ENCODE data around the gene M1AP.
"Not testable (repeated sequence)": the region's sequence is repeated elsewhere in the genome, so short reads cannot be mapped to it uniquely, and the experiment has no call there.

DNA sequence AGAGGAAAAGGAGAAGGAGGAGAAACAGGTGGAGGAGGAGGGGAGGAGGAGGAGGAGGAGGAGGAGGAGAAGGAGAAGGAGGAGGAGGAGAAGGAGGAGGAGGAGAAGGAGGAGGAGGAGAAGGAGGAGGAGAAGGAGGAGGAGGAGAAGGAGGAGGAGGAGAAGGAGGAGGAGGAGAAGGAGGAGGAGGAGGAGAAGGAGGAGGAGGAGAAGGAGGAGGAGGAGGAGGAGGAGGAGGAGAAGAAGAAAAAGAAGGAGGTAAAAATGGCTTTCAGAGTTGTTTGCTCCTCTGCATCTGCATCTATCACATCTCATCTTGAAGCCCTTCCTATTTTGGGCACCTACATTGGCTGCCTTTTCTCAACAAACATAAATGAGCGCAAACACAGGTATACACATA lies 87.1 kb downstream of the M1AP start:
- TF ChIP-seq, protein P1, sequence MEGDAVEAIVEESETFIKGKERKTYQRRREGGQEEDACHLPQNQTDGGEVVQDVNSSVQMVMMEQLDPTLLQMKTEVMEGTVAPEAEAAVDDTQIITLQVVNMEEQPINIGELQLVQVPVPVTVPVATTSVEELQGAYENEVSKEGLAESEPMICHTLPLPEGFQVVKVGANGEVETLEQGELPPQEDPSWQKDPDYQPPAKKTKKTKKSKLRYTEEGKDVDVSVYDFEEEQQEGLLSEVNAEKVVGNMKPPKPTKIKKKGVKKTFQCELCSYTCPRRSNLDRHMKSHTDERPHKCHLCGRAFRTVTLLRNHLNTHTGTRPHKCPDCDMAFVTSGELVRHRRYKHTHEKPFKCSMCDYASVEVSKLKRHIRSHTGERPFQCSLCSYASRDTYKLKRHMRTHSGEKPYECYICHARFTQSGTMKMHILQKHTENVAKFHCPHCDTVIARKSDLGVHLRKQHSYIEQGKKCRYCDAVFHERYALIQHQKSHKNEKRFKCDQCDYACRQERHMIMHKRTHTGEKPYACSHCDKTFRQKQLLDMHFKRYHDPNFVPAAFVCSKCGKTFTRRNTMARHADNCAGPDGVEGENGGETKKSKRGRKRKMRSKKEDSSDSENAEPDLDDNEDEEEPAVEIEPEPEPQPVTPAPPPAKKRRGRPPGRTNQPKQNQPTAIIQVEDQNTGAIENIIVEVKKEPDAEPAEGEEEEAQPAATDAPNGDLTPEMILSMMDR (conservative IDR thresholded peaks at IDR 0.05; ENCODE audit: low read depth, low read length): not testable (repeated sequence)
- not testable (repeated sequence) for TF ChIP-seq EZH2 (IDR thresholded peaks at IDR 0.05; ENCODE audit: low read length, unreplicated experiment); EZH2phosphoT487 (IDR thresholded peaks at IDR 0.05; ENCODE audit: borderline replicate concordance, low read length)
